Smooth muscle cell (in vitro differentiated cells): ENCODE results near the gene REST. TPM values are rescaled to one million over a fixed set of nuclear protein-coding genes. Genes with fewer than 3 reads are reported as not detected.

Source experiments
- DNase-seq: peaks from one replicate; lab custom pipeline; 2025; ENCODE audit not compliant: unreplicated experiment; lab: John Stamatoyannopoulos, UW
- H2AFZ ChIP-seq: fragments of 200-600 bp; sonication (generic); 2 replicates; pipeline ENCODE4 v1.6.0; 2016; ENCODE audit warnings: antibody characterized with exemption, low read depth, mild to moderate bottlenecking
- H3F3A ChIP-seq: fragments of 200-600 bp; sonication (generic); 2 replicates; pipeline ENCODE4 v1.6.0; 2017; ENCODE audit warnings: antibody characterized with exemption, low read depth
- H3K27ac ChIP-seq: fragments of 200-600 bp; sonication (generic); 2 replicates; pipeline ENCODE4 v1.5.1; 2016; ENCODE audit warnings: low read depth, mild to moderate bottlenecking
- H3K27me3 ChIP-seq: fragments of 200-600 bp; sonication (generic); 2 replicates; pipeline ENCODE4 v1.6.1; 2016; ENCODE audit warnings: low read depth, mild to moderate bottlenecking
- H3K36me3 ChIP-seq: fragments of 200-600 bp; sonication (generic); 2 replicates; pipeline ENCODE4 v1.5.1; 2016; ENCODE audit warnings: low read depth
- H3K4me1 ChIP-seq: fragments of 200-600 bp; sonication (generic); 2 replicates; pipeline ENCODE4 v1.5.1; 2016; ENCODE audit warnings: low read depth
- H3K4me2 ChIP-seq: fragments of 200-600 bp; sonication (generic); 2 replicates; pipeline ENCODE4 v1.6.0; 2016; ENCODE audit warnings: mild to moderate bottlenecking
- H3K4me3 ChIP-seq: fragments of 200-600 bp; sonication (generic); 2 replicates; pipeline ENCODE4 v1.5.1; 2016; ENCODE audit warnings: mild to moderate bottlenecking
- H3K79me2 ChIP-seq: fragments of 200-600 bp; sonication (generic); 2 replicates; pipeline ENCODE4 v1.6.0; 2016; ENCODE audit warnings: low read depth, mild to moderate bottlenecking
- H3K9ac ChIP-seq: fragments of 200-600 bp; sonication (generic); 2 replicates; pipeline ENCODE4 v1.6.0; 2016; ENCODE audit warnings: low read depth
- H3K9me3 ChIP-seq: fragments of 200-600 bp; sonication (generic); replicated peaks from 2 replicates; pipeline ENCODE4 v1.5.1; 2016; ENCODE audit warnings: low read depth
- H4K20me1 ChIP-seq: fragments of 200-600 bp; sonication (generic); 2 replicates; pipeline ENCODE4 v1.6.0; 2016; ENCODE audit warnings: low read depth
- WGBS: methylation state at CpG from one replicate; pipeline ENCODE4 v1.1.7; 2016; ENCODE audit warnings: low lambda C conversion rate; 5-methylcytosine and 5-hydroxymethylcytosine counted together
- polyA plus RNA-seq: library from polyadenylated mRNA; unstranded; fragments of >200 nt; fragmentation: Nextera tagmentation; extraction: Ambion mirVana; gene quantifications from 2 replicates; pipeline ENCODE4 v1.2.1, GENCODE V29; 2016
- total RNA-seq: library from RNA; depleted of rRNA; stranded (reverse); fragments of >200 nt; gene quantifications from 2 replicates; pipeline ENCODE4 v1.2.3, GENCODE V29; 2014
- TF ChIP-seq, protein P1 (sequence below): fragments of 200-600 bp; sonication (generic); IDR thresholded peaks from 2 replicates; pipeline ENCODE4 v1.5.1; 2017; ENCODE audit warnings: borderline replicate concordance, mild to moderate bottlenecking, antibody characterized with exemption; ENCODE audit not compliant: insufficient read depth, poor library complexity, severe bottlenecking

REST gene
- total RNA-seq: 53.8 and 61.0 TPM in 2 replicates
- 58.5 and 70.9 TPM in 2 replicates for polyA plus RNA-seq

- 1% methylated on average over 54 of the region's 74 CpGs for WGBS
- peak within 1 kb of the TSS; percentile 88 for H3K4me2 ChIP-seq
- peaks cover 38% of the 10 kb centered on the region for H3K79me2 ChIP-seq
- H3K9ac ChIP-seq: peak within 1 kb of the TSS; percentile 58
- H2AFZ ChIP-seq: peak within 1 kb of the TSS; percentile 96
- TF ChIP-seq, protein P1, sequence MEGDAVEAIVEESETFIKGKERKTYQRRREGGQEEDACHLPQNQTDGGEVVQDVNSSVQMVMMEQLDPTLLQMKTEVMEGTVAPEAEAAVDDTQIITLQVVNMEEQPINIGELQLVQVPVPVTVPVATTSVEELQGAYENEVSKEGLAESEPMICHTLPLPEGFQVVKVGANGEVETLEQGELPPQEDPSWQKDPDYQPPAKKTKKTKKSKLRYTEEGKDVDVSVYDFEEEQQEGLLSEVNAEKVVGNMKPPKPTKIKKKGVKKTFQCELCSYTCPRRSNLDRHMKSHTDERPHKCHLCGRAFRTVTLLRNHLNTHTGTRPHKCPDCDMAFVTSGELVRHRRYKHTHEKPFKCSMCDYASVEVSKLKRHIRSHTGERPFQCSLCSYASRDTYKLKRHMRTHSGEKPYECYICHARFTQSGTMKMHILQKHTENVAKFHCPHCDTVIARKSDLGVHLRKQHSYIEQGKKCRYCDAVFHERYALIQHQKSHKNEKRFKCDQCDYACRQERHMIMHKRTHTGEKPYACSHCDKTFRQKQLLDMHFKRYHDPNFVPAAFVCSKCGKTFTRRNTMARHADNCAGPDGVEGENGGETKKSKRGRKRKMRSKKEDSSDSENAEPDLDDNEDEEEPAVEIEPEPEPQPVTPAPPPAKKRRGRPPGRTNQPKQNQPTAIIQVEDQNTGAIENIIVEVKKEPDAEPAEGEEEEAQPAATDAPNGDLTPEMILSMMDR: no peak
- no peaks in the 10 kb centered on the region for H3K36me3 ChIP-seq
- H3F3A ChIP-seq: peaks cover 9% of the 10 kb centered on the region
- DNase-seq: peak; percentile 52
- H3K4me1 ChIP-seq: peaks cover 21% of the 10 kb centered on the region
- no peaks in the 10 kb centered on the region for H3K9me3 ChIP-seq
- peaks cover 34% of the 10 kb centered on the region for H4K20me1 ChIP-seq
- no peaks in the 10 kb centered on the region for H3K27me3 ChIP-seq
- H3K27ac ChIP-seq: peak within 1 kb of the TSS; percentile 85
- H3K4me3 ChIP-seq: peak within 1 kb of the TSS; percentile 99
Observed at GRCh38 chr4:56907489-56908205, at the start of gene REST. Gene REST (plus strand): TSS chr4:56907900. CDS start chr4:56910639, 2,739 bp downstream.

DNA sequence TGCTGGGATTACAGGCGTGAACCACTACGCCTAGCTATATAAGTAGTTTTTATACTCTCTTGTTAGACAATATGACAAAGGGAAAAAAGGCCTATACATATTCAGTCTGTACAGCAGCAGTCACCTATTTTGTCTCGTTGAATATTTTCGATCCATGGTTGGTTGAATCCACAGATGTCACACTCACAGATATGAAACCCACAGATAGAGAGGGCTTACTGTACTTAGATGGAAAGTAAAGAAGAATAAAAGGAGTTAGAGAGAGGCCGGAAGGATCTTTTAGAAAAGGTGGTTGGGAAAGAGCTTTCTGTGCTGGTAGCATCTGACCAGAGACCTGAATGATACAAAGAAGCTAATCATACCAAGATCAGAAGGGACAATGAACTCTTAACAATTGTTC lies 47.9 kb upstream of the REST start:
- Histone ChIP-seq H2AFZ (no peak overlapping the region), H3F3A (no peaks in the 10 kb centered on the region), H3K9ac (no peak overlapping the region), H3K4me1 (no peaks in the 10 kb centered on the region), H3K4me3 (no peak overlapping the region), H3K36me3 (no peaks in the 10 kb centered on the region), H3K9me3 (no peaks in the 10 kb centered on the region), H4K20me1 (no peaks in the 10 kb centered on the region), H3K79me2 (no peaks in the 10 kb centered on the region), H3K27ac (no peak overlapping the region), H3K27me3 (no peaks in the 10 kb centered on the region), H3K4me2 (no peak overlapping the region)
- TF ChIP-seq, protein P1: no peak
- WGBS: 75% methylated on average over 5 of the region's 5 CpGs
- DNase-seq: no peak

DNA sequence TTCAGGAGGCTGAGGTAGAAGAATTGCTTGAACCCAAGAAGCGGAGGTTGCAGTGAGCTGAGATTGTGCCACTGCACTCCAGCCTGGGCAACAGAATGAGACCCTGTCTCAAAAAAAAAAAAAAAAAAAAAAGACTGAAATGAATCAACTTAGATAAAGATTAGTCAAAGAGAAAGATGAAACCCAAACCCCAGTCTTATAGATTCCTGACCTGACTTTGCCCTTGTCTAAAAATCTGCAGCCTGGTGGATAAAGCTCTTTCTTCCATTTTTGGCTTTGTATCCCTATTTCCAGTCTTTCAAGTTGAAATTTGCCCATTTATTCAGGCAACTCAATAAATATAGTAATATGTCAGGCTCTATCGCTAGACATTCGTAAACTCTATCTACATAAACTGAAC lies 46.9 kb upstream of the REST start:
- no peaks in the 10 kb centered on the region for H4K20me1 ChIP-seq
- H3K4me3 ChIP-seq: no peak overlapping the region
- TF ChIP-seq, protein P1: no peak
- no peak overlapping the region for H3K9ac ChIP-seq
- H3K27me3 ChIP-seq: no peaks in the 10 kb centered on the region
- no peak overlapping the region for H2AFZ ChIP-seq
- H3K4me2 ChIP-seq: no peak overlapping the region
- no peaks in the 10 kb centered on the region for H3K79me2 ChIP-seq
- H3K4me1 ChIP-seq: no peaks in the 10 kb centered on the region
- H3K9me3 ChIP-seq: no peaks in the 10 kb centered on the region
- no peak for DNase-seq
- 96% methylated on average over 3 of the region's 3 CpGs for WGBS
- H3K36me3 ChIP-seq: no peaks in the 10 kb centered on the region
- H3K27ac ChIP-seq: no peak overlapping the region
- H3F3A ChIP-seq: no peaks in the 10 kb centered on the region

GRCh38 chr4:56861360-56861759 lies 46.3 kb upstream of the REST start:
- DNase-seq: no peak
- H3K9me3 ChIP-seq: no peaks in the 10 kb centered on the region
- no peaks in the 10 kb centered on the region for H4K20me1 ChIP-seq
- H3K4me1 ChIP-seq: no peaks in the 10 kb centered on the region
- H3F3A ChIP-seq: no peaks in the 10 kb centered on the region
- no peaks in the 10 kb centered on the region for H3K36me3 ChIP-seq
- H3K9ac ChIP-seq: no peak overlapping the region
- no peak overlapping the region for H3K4me2 ChIP-seq
- H3K27ac ChIP-seq: no peak overlapping the region
- H2AFZ ChIP-seq: no peak overlapping the region
- TF ChIP-seq, protein P1: no peak
- H3K4me3 ChIP-seq: no peak overlapping the region
- WGBS: 52% methylated on average over 1 of the region's 1 CpG
- H3K79me2 ChIP-seq: no peaks in the 10 kb centered on the region
- no peaks in the 10 kb centered on the region for H3K27me3 ChIP-seq
